ENCODE measurements around the gene RBM18. TPM values are rescaled to one million over a fixed set of nuclear protein-coding genes. Genes with fewer than 3 reads are reported as not detected.

The RBM18 gene
- total RNA-seq, 1 donor from 2014 or later = 15.3 TPM

GRCh38 chr9:122251351-122251750 is 13.3 kb downstream of the RBM18 start:
- CTCF ChIA-PET = no interaction called here
- peaks cover 72% of the 10 kb centered on the region for H3K36me3 Mint-ChIP-seq (ENCODE audit: low read depth)

GRCh38 chr9:122248448-122248865 is 16.2 kb downstream of the RBM18 start:
- intact Hi-C loops (cut with micrococcal nuclease) = no loop called here
- ATAC-seq (ENCODE audit: low read depth) (no peak), DNase-seq (no peak)
- ChIA-PET POLR2A (no interaction called here), CTCF (interaction anchor here (0.9 kb wide), 1 partner anchor 16 kb away, joined by 3 read pairs; no protein-coding TSS in a partner anchor)
- Mint-ChIP-seq H3K4me1 (no peaks in the 10 kb centered on the region), H3K27ac (no peak overlapping the region), H3K36me3 (ENCODE audit: low read depth) (peaks cover 77% of the 10 kb centered on the region), H3K4me3 (no peak overlapping the region), H3K9me3 (no peaks in the 10 kb centered on the region), H3K27me3 (no peaks in the 10 kb centered on the region)
- no peak for TF ChIP-seq CTCF (IDR thresholded peaks at IDR 0.05)

More at GRCh38 chr9:122251351-122251750, 13.3 kb downstream of the RBM18 start:
- Mint-ChIP-seq H3K27ac (no peak overlapping the region), H3K9me3 (no peaks in the 10 kb centered on the region), H3K4me3 (no peak overlapping the region), H3K4me1 (no peaks in the 10 kb centered on the region), H3K27me3 (no peaks in the 10 kb centered on the region)
- no peak for TF ChIP-seq CTCF (IDR thresholded peaks at IDR 0.05)
- POLR2A ChIA-PET = no interaction called here
- ATAC-seq (ENCODE audit: low read depth) (no peak), DNase-seq (no peak)
- intact Hi-C loops (cut with micrococcal nuclease) = no loop called here

GRCh38 chr9:122246666-122247065 is 18.0 kb downstream of the RBM18 start:
- no peaks in the 10 kb centered on the region for H3K9me3 Mint-ChIP-seq
- CTCF ChIA-PET = no interaction called here

GRCh38 chr9:122244349-122244748 is 20.3 kb downstream of the RBM18 start:
- intact Hi-C loops (cut with micrococcal nuclease) = no loop called here
- Mint-ChIP-seq H3K36me3 (ENCODE audit: low read depth) (peaks cover 83% of the 10 kb centered on the region), H3K4me3 (no peak overlapping the region), H3K27me3 (no peaks in the 10 kb centered on the region), H3K9me3 (no peaks in the 10 kb centered on the region), H3K27ac (no peak overlapping the region), H3K4me1 (no peaks in the 10 kb centered on the region)
- no peak for ATAC-seq (ENCODE audit: low read depth)
- no peak for TF ChIP-seq CTCF (IDR thresholded peaks at IDR 0.05)
- DNase-seq = no peak
- ChIA-PET POLR2A (no interaction called here), CTCF (no interaction called here)

More at GRCh38 chr9:122246666-122247065, 18.0 kb downstream of the RBM18 start:
- DNase-seq (no peak), ATAC-seq (ENCODE audit: low read depth) (no peak)
- no peak overlapping the region for H3K4me3 Mint-ChIP-seq
- H3K27ac Mint-ChIP-seq = no peak overlapping the region
- no peaks in the 10 kb centered on the region for H3K4me1 Mint-ChIP-seq
- intact Hi-C loops (cut with micrococcal nuclease) = no loop called here
- H3K36me3 Mint-ChIP-seq (ENCODE audit: low read depth) = peaks cover 79% of the 10 kb centered on the region
- POLR2A ChIA-PET = no interaction called here
- H3K27me3 Mint-ChIP-seq = no peaks in the 10 kb centered on the region
- TF ChIP-seq CTCF (IDR thresholded peaks at IDR 0.05) = no peak

- Mint-ChIP-seq H3K27me3 (no peaks in the 10 kb centered on the region), H3K4me1 (no peaks in the 10 kb centered on the region), H3K27ac (no peak overlapping the region), H3K36me3 (ENCODE audit: low read depth) (peaks cover 63% of the 10 kb centered on the region), H3K4me3 (no peak overlapping the region), H3K9me3 (no peaks in the 10 kb centered on the region)
- ChIA-PET CTCF (no interaction called here), POLR2A (no interaction called here)
- no peak for TF ChIP-seq CTCF (IDR thresholded peaks at IDR 0.05)
- DNase-seq (no peak), ATAC-seq (ENCODE audit: low read depth) (no peak)
- intact Hi-C loops (cut with micrococcal nuclease) = no loop called here
Measured at GRCh38 chr9:122239722-122240121, 24.9 kb downstream of the RBM18 start.
